IPS-15b (cell line): Measurements from ENCODE around the gene JADE3.

ENCODE experiments used
- H3K27me3 ChIP-seq: one replicate; pipeline ENCODE4 v1.6.1; 2013; ENCODE audit warnings: low read length; ENCODE audit not compliant: control insufficient read depth, insufficient read depth
- H3K36me3 ChIP-seq: one replicate; pipeline ENCODE4 v1.6.1; 2013; ENCODE audit warnings: low read length; ENCODE audit not compliant: control insufficient read depth, insufficient read depth
- H3K4me1 ChIP-seq: one replicate; pipeline ENCODE4 v1.6.1; 2013; ENCODE audit warnings: mild to moderate bottlenecking, low read length; ENCODE audit not compliant: control insufficient read depth, insufficient read depth
- H3K4me3 ChIP-seq: one replicate; pipeline ENCODE4 v1.5.1; 2013; ENCODE audit warnings: low read depth, low read length
- H3K9ac ChIP-seq: one replicate; pipeline ENCODE4 v1.6.1; 2013; ENCODE audit warnings: low read depth, mild to moderate bottlenecking, low read length
- H3K9me3 ChIP-seq: one replicate; pipeline ENCODE4 v1.6.1; 2013; ENCODE audit warnings: mild to moderate bottlenecking, low read length; ENCODE audit not compliant: control insufficient read depth, insufficient read depth

JADE3 gene

DNA sequence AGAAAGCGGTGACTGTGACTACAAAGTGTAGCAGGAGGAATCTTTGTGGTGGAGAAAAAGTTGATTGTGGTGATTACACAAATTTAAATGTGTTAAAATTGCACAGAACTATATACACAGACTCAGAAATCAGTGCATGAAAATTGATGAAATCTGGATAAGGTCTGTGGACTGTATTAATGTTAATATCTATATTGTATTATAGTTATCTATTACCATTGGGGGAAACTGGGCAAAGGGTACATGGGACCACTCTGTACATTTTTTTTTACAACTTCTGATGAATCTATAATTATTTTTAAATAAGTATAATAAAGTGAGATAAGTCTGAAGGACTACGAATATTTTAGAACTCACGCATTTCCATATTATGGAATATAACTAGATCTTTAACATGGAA lies 1.8 kb upstream of the JADE3 start:
- no peaks in the 10 kb centered on the region for H3K27me3 ChIP-seq
- H3K36me3 ChIP-seq = no peaks in the 10 kb centered on the region
- no peak overlapping the region for H3K9ac ChIP-seq
- no peak overlapping the region for H3K4me3 ChIP-seq
- no peaks in the 10 kb centered on the region for H3K4me1 ChIP-seq
- H3K9me3 ChIP-seq = no peaks in the 10 kb centered on the region

DNA sequence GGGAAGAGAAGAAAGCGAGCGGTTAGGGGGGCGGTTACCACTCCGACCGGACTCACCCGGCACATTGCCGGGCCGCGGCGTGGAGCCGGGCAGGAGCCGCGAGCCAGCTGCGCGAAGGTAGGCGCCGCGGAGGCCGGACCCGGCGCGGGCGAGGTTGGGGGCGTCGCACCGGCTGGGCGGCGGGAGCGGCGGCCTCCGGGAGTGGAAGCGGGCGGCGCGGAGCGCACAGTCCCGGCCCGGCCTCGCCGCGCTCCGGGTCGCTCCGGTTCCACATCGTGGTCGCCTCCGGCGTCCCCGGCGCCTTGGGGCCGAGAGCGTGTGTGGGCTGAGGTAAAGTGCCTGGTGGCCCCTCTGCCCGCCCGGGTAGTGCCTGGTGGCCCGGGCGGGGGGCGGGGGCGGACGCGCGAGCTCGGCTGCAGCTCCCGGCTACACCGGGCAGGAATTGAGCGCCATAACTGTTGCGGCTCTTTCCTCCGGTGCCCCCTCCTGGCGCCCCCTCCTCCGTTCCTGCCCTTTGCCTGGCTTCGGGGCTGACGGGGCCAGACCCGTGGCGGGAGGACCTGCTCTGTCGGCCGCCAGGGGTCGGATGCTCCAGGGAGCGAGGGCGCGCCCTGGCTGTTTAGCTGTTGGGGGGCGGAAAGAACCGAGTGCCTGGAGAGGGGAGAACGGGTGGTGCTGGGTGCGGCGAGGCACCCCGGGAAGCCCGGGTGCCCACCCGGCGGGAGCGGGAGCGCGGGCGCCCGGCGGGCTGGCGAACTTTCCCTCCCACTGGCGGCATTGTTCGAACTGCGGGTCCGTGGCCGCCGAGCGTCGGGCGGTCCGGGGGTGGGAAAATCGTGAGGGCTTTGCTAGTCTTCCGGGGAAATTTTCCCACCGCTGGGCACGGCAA lies 626 bp downstream of the JADE3 start:
- Histone ChIP-seq H3K9ac (peak overlapping the region; percentile 12), H3K4me1 (no peaks in the 10 kb centered on the region), H3K4me3 (peak overlapping the region; percentile 56), H3K27me3 (no peaks in the 10 kb centered on the region), H3K36me3 (no peaks in the 10 kb centered on the region), H3K9me3 (no peaks in the 10 kb centered on the region)

DNA sequence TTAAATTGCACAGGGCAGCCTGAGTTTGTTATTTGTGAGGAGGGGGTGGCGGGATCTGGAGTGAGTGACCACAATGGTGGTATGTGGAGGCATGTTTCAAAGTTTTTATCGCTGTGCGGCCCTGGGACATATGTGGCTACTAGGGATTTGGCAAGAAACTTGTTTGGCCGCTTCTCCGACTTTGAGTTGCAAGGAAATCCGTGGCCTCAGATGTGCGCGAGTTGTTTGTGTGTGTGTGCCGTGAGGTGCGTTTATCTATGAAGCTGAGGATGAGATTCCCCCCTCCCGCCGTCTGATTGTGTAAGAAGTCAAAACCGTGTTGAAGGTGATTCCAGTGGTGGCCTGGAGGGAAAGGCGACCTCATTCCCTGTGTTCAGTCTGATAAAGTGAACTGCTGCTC lies 1.4 kb downstream of the JADE3 start:
- Histone ChIP-seq H3K27me3 (no peaks in the 10 kb centered on the region), H3K4me1 (no peaks in the 10 kb centered on the region), H3K9ac (peak overlapping the region; percentile 47), H3K36me3 (no peaks in the 10 kb centered on the region), H3K4me3 (peak overlapping the region; percentile 56), H3K9me3 (no peaks in the 10 kb centered on the region)

DNA sequence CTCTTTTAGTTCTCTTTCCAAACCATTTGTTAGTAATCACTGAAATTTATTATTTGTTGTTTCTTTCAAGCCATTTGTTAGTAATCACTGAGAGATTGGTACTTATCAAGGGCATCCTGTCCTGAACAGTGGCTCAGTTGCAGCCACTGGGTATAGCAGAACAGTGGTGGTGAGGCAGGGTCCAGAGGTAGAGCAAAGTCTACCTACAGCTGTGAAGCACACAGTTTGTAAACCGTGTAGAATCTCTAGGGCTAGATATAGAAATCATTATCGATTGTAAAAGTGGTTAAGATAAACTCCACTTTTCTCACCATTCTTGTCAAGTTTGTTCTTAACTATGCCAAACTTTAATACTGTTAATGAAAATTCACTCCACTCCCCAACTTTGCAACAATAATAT lies 4.1 kb downstream of the JADE3 start:
- Histone ChIP-seq H3K4me1 (no peaks in the 10 kb centered on the region), H3K36me3 (no peaks in the 10 kb centered on the region), H3K4me3 (no peak overlapping the region), H3K9ac (no peak overlapping the region), H3K9me3 (no peaks in the 10 kb centered on the region), H3K27me3 (no peaks in the 10 kb centered on the region)

DNA sequence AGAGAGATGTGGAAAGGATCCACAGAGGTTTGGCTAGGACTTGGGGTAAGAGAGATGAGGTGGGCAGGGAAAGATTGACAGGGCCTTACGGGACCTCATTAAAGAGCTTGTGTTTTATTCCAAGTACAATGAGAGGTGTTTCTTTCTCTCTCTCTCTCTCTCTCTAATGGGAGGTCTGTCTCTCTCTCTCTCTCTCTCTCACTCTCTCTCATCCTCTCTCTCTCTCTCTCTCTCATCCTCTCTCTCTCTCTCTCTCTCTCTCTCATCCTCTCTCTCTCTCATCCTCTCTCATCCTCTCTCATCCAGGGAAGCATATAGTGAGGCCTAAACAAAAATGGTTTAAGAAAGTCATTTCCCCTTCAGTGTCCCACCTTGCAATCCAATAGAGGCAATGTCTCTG lies 5.4 kb downstream of the JADE3 start:
- H3K9ac ChIP-seq = no peak overlapping the region
- H3K4me3 ChIP-seq = no peak overlapping the region
- H3K27me3 ChIP-seq = no peaks in the 10 kb centered on the region
- no peaks in the 10 kb centered on the region for H3K36me3 ChIP-seq
- no peaks in the 10 kb centered on the region for H3K9me3 ChIP-seq
- H3K4me1 ChIP-seq = peaks cover 2% of the 10 kb centered on the region

DNA sequence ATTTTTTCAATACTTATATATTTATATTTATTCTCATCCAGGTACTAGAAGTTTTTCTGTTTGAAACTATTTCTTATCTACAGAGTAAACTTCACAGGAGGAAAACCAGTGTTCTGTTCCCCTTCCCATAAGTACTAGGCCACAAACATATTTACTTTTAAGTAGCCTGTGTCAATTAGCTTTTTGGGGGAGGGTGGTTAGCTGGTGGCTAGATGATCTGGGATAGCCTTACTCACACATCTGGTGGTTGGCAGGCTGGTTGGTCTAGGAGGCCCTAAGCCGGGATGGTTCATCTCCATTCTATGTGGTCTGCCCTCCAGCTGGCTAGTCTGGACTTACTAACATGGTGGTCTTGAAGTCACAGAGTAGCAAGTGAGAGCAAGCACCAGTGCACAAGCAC lies 6.2 kb downstream of the JADE3 start:
- no peaks in the 10 kb centered on the region for H3K36me3 ChIP-seq
- no peak overlapping the region for H3K9ac ChIP-seq
- peaks cover 2% of the 10 kb centered on the region for H3K4me1 ChIP-seq
- no peak overlapping the region for H3K4me3 ChIP-seq
- H3K27me3 ChIP-seq = no peaks in the 10 kb centered on the region
- no peaks in the 10 kb centered on the region for H3K9me3 ChIP-seq

DNA sequence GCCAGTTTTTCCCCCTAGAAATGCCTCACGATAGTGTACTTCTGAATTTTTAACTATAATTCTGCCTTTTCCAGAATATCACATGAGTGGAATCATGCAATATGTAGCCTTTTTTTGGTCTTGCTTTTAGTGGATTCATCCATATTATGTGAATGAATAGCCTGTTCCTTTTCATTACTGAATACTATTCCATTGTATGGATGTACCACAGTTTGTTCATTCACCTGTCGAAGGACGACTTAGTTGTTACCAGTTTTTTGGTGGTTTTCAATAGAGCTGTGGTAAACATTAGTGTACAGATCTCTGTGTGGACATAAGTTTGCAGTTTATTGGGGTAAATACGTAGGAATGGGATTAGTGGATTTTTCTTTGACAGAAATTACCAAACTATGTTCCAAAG lies 8.0 kb downstream of the JADE3 start:
- H3K4me1 ChIP-seq = peaks cover 2% of the 10 kb centered on the region
- no peaks in the 10 kb centered on the region for H3K36me3 ChIP-seq
- no peak overlapping the region for H3K9ac ChIP-seq
- H3K9me3 ChIP-seq = no peaks in the 10 kb centered on the region
- H3K4me3 ChIP-seq = no peak overlapping the region
- no peaks in the 10 kb centered on the region for H3K27me3 ChIP-seq

DNA sequence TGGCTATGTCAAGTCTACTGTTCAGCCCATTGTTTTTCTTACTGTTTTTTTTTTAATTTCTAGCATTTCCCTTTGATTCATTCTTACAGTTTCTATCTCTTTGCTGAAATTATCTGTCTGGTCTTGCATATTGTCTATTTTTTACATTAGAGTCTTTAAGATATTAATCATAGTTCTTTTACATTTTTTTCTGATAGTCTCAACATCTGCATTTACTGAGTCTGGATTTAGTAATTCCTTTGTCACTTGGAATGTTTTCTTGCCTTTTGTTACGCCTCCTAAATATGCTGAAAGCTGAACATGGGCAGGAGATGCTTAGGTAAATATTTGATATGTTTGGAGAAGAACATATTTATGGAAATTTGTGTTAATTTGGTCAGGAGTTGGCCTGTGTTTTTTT lies 10.4 kb downstream of the JADE3 start:
- no peak overlapping the region for H3K4me3 ChIP-seq
- peaks cover 2% of the 10 kb centered on the region for H3K4me1 ChIP-seq
- no peaks in the 10 kb centered on the region for H3K36me3 ChIP-seq
- H3K27me3 ChIP-seq = no peaks in the 10 kb centered on the region
- H3K9ac ChIP-seq = no peak overlapping the region
- no peaks in the 10 kb centered on the region for H3K9me3 ChIP-seq

DNA sequence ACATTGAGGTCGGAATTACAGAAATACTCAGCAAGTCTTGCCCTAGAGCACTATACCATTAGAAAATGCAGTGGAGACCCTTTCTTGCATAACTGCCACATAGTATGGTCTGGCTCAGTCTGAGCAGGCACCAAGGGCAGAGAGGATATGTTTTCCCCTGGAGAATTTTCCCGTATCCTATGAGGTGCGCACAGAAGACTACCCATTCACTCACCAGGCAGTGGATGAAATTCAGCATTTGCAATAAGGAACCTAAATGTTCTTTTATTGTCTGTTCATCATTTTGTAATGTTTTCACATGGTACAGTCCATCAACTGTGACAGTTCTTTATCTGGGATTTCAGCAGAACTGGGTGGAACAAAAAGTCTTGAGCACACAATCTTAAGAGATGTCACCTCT lies 15.5 kb downstream of the JADE3 start:
- Histone ChIP-seq H3K27me3 (no peaks in the 10 kb centered on the region), H3K9ac (no peak overlapping the region), H3K36me3 (no peaks in the 10 kb centered on the region), H3K4me1 (no peaks in the 10 kb centered on the region), H3K9me3 (no peaks in the 10 kb centered on the region), H3K4me3 (no peak overlapping the region)

DNA sequence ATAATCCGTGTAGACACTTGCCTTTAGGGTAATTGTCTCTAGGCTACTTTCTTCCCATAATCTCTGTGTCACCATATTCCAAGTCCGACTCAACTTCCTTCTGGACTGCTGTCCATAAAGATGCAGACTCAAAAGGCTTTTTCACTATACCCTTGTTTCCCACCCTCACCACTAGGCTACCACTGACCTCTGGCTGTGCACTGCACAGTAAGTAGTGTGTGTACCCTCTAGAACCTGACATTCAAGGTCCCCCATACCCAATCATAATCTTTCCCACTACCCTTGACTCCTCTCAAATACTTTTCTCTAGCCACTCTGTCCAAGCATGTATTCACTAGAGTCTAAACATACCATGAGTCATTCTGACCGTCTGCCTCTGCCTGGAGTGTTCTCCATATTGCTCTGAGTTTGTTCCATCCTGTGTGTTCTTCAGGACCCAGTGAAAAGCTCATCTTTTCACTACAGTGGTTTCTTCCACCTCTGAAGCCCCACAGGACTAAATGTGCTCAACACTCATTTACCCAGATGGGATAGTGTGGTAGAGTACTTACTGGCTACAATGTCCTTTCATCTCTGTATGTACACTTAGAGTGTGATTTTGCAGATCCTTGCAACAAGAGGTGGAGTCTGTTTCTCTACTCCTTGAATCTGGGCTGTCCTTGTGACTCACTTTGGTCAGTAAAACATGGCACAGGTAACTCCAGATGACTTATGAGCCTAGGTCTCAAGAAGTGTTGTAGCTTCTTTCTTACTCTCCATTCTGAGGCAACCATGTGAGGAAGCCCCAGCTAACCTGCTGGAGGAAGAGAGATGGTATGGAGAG lies 17.4 kb downstream of the JADE3 start:
- no peaks in the 10 kb centered on the region for H3K27me3 ChIP-seq
- H3K4me3 ChIP-seq = no peak overlapping the region
- no peak overlapping the region for H3K9ac ChIP-seq
- no peaks in the 10 kb centered on the region for H3K4me1 ChIP-seq
- H3K9me3 ChIP-seq = no peaks in the 10 kb centered on the region
- H3K36me3 ChIP-seq = no peaks in the 10 kb centered on the region

DNA sequence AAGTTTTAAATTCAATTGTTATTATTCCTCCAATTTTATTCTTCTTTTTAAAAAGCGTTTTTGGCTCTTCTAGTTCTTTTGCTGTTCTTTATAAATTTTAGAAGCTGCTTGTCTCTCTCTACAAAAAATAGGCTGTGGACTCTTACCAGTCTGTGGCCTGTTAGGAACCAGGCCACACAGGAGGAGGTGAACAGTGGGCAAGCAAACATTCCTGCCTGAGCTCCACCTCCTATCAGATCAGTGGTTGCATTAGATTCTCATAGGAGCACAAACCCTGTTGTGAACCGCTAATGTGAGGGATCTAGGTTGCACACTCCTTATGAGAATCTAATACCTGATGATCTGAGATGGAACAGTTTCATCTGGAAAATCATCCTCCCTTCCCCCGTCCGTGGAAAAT lies 23.1 kb downstream of the JADE3 start:
- no peak overlapping the region for H3K9ac ChIP-seq
- H3K27me3 ChIP-seq = no peaks in the 10 kb centered on the region
- no peak overlapping the region for H3K4me3 ChIP-seq
- H3K4me1 ChIP-seq = no peaks in the 10 kb centered on the region
- H3K9me3 ChIP-seq = no peaks in the 10 kb centered on the region
- H3K36me3 ChIP-seq = no peaks in the 10 kb centered on the region

DNA sequence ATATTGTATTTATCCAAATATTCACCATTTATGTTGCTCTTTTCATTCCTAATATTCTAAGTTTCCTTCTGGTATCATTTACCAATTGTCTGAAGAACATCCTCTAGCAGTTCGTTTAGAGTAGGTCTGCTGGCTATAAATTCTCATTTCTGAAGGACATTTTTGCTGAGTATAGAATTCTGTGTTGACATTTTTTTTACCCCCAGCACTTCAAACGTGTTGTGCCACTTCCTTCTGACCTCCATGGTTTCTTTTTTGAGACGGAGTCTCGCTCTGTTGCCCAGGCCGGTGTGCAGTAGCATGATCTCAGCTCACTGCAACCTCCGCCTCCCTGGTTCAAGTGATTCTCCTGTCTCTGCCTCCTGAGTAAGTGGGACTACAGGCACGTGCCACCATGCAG lies 26.4 kb downstream of the JADE3 start:
- no peaks in the 10 kb centered on the region for H3K9me3 ChIP-seq
- H3K4me3 ChIP-seq = no peak overlapping the region
- no peaks in the 10 kb centered on the region for H3K4me1 ChIP-seq

More for the DNA sequence above, 26.4 kb downstream of the JADE3 start:
- Histone ChIP-seq H3K36me3 (no peaks in the 10 kb centered on the region), H3K9ac (no peak overlapping the region), H3K27me3 (no peaks in the 10 kb centered on the region)
